ENCODE data around the gene PHRF1.

The PHRF1 gene

DNA sequence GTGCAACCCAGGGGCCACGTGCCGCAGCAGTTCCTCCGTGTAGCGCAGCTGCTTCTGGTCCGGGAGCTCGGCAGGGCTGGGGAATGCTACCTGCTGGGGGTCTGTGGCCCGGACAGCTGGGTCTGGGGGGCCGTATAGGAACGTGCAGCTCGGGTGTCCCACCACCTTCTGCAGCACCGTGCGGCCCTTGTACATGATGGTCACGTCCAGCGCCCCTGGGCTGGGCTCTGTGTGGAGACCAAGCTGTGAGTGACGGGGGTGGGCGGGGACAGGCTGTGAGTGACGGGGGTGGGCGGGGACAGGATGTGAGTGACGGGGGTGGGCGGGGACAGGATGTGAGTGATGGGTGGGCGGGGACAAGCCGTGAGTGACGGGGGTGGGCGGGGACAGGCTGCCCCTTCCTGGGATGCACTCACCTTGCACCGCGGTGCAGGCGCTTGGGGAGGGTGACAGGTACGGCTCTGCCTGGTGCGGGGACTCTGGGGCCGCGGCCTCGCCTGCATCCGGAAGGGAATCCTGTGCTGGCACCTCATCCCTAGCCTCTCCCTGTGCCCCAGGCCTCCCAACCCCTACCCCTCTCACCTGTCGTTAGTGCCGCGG, 37.2 kb downstream of the PHRF1 start:
- H3K4me3 ChIP-seq (ENCODE audit: low read depth, low read length), result no peak overlapping the region
- TF ChIP-seq, protein P1, sequence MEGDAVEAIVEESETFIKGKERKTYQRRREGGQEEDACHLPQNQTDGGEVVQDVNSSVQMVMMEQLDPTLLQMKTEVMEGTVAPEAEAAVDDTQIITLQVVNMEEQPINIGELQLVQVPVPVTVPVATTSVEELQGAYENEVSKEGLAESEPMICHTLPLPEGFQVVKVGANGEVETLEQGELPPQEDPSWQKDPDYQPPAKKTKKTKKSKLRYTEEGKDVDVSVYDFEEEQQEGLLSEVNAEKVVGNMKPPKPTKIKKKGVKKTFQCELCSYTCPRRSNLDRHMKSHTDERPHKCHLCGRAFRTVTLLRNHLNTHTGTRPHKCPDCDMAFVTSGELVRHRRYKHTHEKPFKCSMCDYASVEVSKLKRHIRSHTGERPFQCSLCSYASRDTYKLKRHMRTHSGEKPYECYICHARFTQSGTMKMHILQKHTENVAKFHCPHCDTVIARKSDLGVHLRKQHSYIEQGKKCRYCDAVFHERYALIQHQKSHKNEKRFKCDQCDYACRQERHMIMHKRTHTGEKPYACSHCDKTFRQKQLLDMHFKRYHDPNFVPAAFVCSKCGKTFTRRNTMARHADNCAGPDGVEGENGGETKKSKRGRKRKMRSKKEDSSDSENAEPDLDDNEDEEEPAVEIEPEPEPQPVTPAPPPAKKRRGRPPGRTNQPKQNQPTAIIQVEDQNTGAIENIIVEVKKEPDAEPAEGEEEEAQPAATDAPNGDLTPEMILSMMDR (IDR thresholded peaks at IDR 0.05; ENCODE audit: low read depth, low read length), result no peak

- H3K4me3 ChIP-seq (ENCODE audit: low read depth, low read length), result no peak overlapping the region
- TF ChIP-seq, protein P1 (IDR thresholded peaks at IDR 0.05; ENCODE audit: low read depth, low read length), result no peak
These were observed 37.9 kb downstream of the PHRF1 start for GRCh38 chr11:614021-614622.

- TF ChIP-seq, protein P1 (IDR thresholded peaks at IDR 0.05; ENCODE audit: low read depth, low read length), result no peak
These were observed 38.6 kb downstream of the PHRF1 start for GRCh38 chr11:614623-615503.

DNA sequence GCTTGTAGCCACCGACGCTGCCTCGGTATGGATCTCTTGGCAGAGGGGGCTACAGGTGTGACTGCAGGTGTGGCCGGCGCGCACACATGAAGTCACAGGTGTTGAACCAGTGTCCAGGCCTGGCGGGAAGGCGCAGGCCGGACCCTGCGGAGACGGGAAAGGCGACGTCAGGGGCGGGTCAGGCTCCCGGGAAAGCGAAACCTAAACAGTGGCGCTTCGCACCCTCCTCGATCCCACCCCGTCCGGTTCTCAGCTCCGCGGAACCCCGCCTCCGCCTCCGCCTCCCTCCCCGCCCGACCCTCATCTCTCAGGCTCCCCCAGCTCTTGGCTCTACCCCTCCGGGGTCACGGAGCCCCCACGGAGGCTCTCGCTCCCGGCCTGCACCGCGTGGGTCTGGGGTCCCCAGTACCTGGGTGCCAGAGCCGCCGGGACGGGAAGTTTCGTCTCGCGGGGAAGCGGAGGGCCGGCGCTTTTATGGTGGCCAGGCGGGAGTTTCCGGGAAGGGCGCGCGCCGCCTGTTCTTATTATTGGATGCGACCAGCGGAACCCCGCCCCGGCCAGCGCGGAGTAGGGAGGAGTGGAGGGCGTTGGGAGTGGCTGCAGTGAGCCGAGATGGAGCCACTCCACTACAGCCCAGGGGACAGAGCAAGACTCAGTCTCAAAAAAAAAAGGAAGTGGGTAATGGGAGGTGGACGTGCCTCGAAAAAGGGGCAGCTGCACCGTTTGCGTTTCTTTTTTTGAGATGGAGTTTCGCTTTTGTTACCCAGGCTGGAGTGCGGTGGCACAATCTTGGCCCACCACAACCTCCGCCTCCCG, 39.4 kb downstream of the PHRF1 start, which contains the start of gene IRF7:
Gene IRF7, minus strand, starts transcription at position 447 of the 816 bp plus-strand sequence. CDS start 586 bp downstream, outside the sequence.
- peak within 1 kb of the TSS; percentile 69 for H3K4me3 ChIP-seq (ENCODE audit: low read depth, low read length)
- TF ChIP-seq, protein P1 (IDR thresholded peaks at IDR 0.05; ENCODE audit: low read depth, low read length), result no peak

More at GRCh38 chr11:614623-615503, 38.6 kb downstream of the PHRF1 start:
- peak overlapping the region; percentile 69 for H3K4me3 ChIP-seq (ENCODE audit: low read depth, low read length)

- H3K4me3 ChIP-seq (ENCODE audit: low read depth, low read length), result no peak overlapping the region
- TF ChIP-seq, protein P1 (IDR thresholded peaks at IDR 0.05; ENCODE audit: low read depth, low read length), result no peak
These were observed 40.3 kb downstream of the PHRF1 start for GRCh38 chr11:616320-617198.

Measured in WI38 (cell line).